HG02981 (cell line): Measurements from ENCODE around the gene ITPR3.
"Not testable (repeated sequence)": the region's sequence is repeated elsewhere in the genome, so short reads cannot be mapped to it uniquely, and the experiment has no call there.

Experiments used
- ATAC-seq: cut with Tn5 transposase; IDR thresholded peaks from one replicate; pipeline ENCODE4 v1.9.1; 2021; ENCODE audit warnings: mild to moderate bottlenecking, moderate library complexity; ENCODE audit not compliant: unreplicated experiment

Gene ITPR3

GRCh38 chr6:33610779-33611732 lies 10.1 kb upstream of the ITPR3 start:
- no peak for ATAC-seq

- no peak for ATAC-seq
Observed at GRCh38 chr6:33613146-33613794, 7.9 kb upstream of the ITPR3 start.

- no peak for ATAC-seq
Observed at GRCh38 chr6:33613795-33614168, 7.3 kb upstream of the ITPR3 start.

GRCh38 chr6:33616113-33616512 lies 5.0 kb upstream of the ITPR3 start:
- no peak for ATAC-seq

- ATAC-seq, result no peak
Observed at GRCh38 chr6:33616913-33617312, 4.2 kb upstream of the ITPR3 start.

- ATAC-seq, result no peak
Observed at GRCh38 chr6:33619166-33619840, 1.8 kb upstream of the ITPR3 start.

GRCh38 chr6:33620158-33620855 lies 815 bp upstream of the ITPR3 start:
- no peak for ATAC-seq

GRCh38 chr6:33621711-33622388 lies 728 bp downstream of the ITPR3 start:
- ATAC-seq, result no peak

- ATAC-seq, result no peak
Observed at GRCh38 chr6:33622456-33623431, 1.6 kb downstream of the ITPR3 start.

- no peak for ATAC-seq
Observed at GRCh38 chr6:33623895-33624381, 2.8 kb downstream of the ITPR3 start.

GRCh38 chr6:33624856-33625255 lies 3.7 kb downstream of the ITPR3 start:
- ATAC-seq, result no peak

- ATAC-seq, result no peak
Observed at GRCh38 chr6:33627876-33628275, 6.8 kb downstream of the ITPR3 start.

- ATAC-seq, result no peak
Observed at GRCh38 chr6:33628401-33628964, 7.4 kb downstream of the ITPR3 start.

GRCh38 chr6:33630014-33630413 lies 8.9 kb downstream of the ITPR3 start:
- ATAC-seq, result no peak

GRCh38 chr6:33631521-33631920 lies 10.4 kb downstream of the ITPR3 start:
- not testable (repeated sequence) for ATAC-seq

GRCh38 chr6:33631971-33632557 lies 10.9 kb downstream of the ITPR3 start:
- no peak for ATAC-seq

- no peak for ATAC-seq
Observed at GRCh38 chr6:33632558-33633039, 11.5 kb downstream of the ITPR3 start.

GRCh38 chr6:33633084-33633461 lies 12.0 kb downstream of the ITPR3 start:
- no peak for ATAC-seq
